K562 (cell line): ENCODE results near the gene VDAC1. TPM values are rescaled to one million over a fixed set of nuclear protein-coding genes. Genes with fewer than 3 reads are reported as not detected.

Experiments used
- CSDE1 ChIP-seq, 2 experiments: fragments of 450-650 bp; IDR thresholded peaks; 2 replicates each; pipeline ENCODE4 v1.6.1; 2016; ENCODE audit warnings: mild to moderate bottlenecking in 1 of 2
- HCFC1 ChIP-seq: IDR thresholded peaks from 2 replicates; pipeline ENCODE4 v1.6.1; 2012; ENCODE audit warnings: low read depth, low read length, improper control_type of control experiment
- MBD2 ChIP-seq: sonication (generic); IDR thresholded peaks from 2 replicates; pipeline ENCODE4 v1.6.1; 2016; ENCODE audit warnings: low read depth, borderline replicate concordance
- MTA3 ChIP-seq: fragments of 450-650 bp; formaldehyde crosslinking; IDR thresholded peaks from 2 replicates; pipeline ENCODE4 v1.6.1; 2017; ENCODE audit warnings: mild to moderate bottlenecking, borderline replicate concordance
- MYC ChIP-seq, 2 experiments: fragments of 250-450 bp in 1 of 2; sonication (Bioruptor Pico) in 1 of 2; IDR thresholded peaks; 2 replicates each; pipeline versions ENCODE4 v1.5.1 to v1.6.1; 2012 to 2021; ENCODE audit warnings: low read depth in 2 of 2, borderline replicate concordance in 1 of 2, improper control_type of control experiment in 1 of 2, low read length in 1 of 2, mild to moderate bottlenecking in 1 of 2, moderate library complexity in 1 of 2
- OTX1 ChIP-seq: fragments of 450-650 bp; formaldehyde crosslinking; IDR thresholded peaks from 2 replicates; pipeline ENCODE4 v1.4.0; 2022; ENCODE audit warnings: mild to moderate bottlenecking
- STAG1 ChIP-seq: sonication (generic); formaldehyde crosslinking; IDR thresholded peaks from 2 replicates; pipeline ENCODE4 v1.5.0; 2020; ENCODE audit warnings: missing genetic modification reagents, borderline replicate concordance
- STAT5A ChIP-seq: IDR thresholded peaks from 2 replicates; pipeline ENCODE4 v1.6.1; 2012; ENCODE audit warnings: low read length, inconsistent platforms, borderline replicate concordance
- TBL1XR1 ChIP-seq, 2 experiments: IDR thresholded peaks; 2 replicates each; pipeline ENCODE4 v1.6.1; 2012; ENCODE audit warnings: improper control_type of control experiment in 2 of 2, low read length in 2 of 2, mild to moderate bottlenecking in 1 of 2
- TRIM28 ChIP-seq: fragments of 450-650 bp; IDR thresholded peaks from 2 replicates; pipeline ENCODE4 v1.6.1; 2017
- ZBTB17 ChIP-seq: fragments of 450-650 bp; formaldehyde crosslinking; IDR thresholded peaks from 2 replicates; pipeline ENCODE4 v1.4.0; 2020; ENCODE audit warnings: mild to moderate bottlenecking
- ZBTB26 ChIP-seq: fragments of 450-650 bp; formaldehyde crosslinking; IDR thresholded peaks from 2 replicates; pipeline ENCODE4 v1.4.0; 2022; ENCODE audit warnings: missing genetic modification characterization
- ZFP36 ChIP-seq: fragments of 150-350 bp; IDR thresholded peaks from 2 replicates; pipeline ENCODE4 v1.6.1; 2018; ENCODE audit warnings: low read length, low read depth; ENCODE audit not compliant: partially characterized antibody
- ZNF764 ChIP-seq: fragments of 250-450 bp; sonication (Bioruptor Pico); IDR thresholded peaks from 2 replicates; pipeline ENCODE4 v1.4.0; 2020; ENCODE audit warnings: low read depth, mild to moderate bottlenecking, moderate library complexity
- polyA plus RNA-seq, 8 experiments: library from polyadenylated mRNA; depleted of rRNA in 4 of 8; stranded (reverse) in 5 of 8; unstranded in 3 of 8; fragments of >200 nt; fragmentation: Nextera tagmentation in 2 of 8; fragmentation: Illumina TruSeq in 1 of 8; extraction: Ambion mirVana in 2 of 8; extraction: Trizol in 1 of 8; gene quantifications; 2 replicates each; pipeline versions ENCODE4 v1.2.1 to v1.2.3, GENCODE V29; 2011 to 2014; ENCODE audit warnings: inconsistent platforms in 1 of 8, missing spikeins in 1 of 8
- total RNA-seq, 7 experiments: library from RNA; depleted of rRNA in 6 of 7; stranded (reverse); fragments of >200 nt in 6 of 7; fragmentation: Illumina TruSeq in 2 of 7; extraction: Trizol in 2 of 7; gene quantifications; 2 replicates each; pipeline versions ENCODE4 v1.2.1 to v1.2.3, GENCODE V29; 2011 to 2021; ENCODE audit warnings: low replicate concordance in 1 of 7
- TF ChIP-seq, protein P1 (sequence below): fragments of 450-650 bp; formaldehyde crosslinking; IDR thresholded peaks from 2 replicates; pipeline ENCODE4 v1.4.0; 2020; ENCODE audit warnings: mild to moderate bottlenecking, moderate library complexity
- TF ChIP-seq, protein P2 (sequence below), 2 experiments: fragments of 450-650 bp; conservative IDR thresholded peaks; 2 replicates each; pipeline ENCODE4 v1.6.1; 2017; ENCODE audit warnings: mild to moderate bottlenecking in 2 of 2, moderate library complexity in 2 of 2
- TF ChIP-seq, protein P3 (sequence below): IDR thresholded peaks from 3 replicates; pipeline ENCODE4 v1.6.1; 2011; ENCODE audit warnings: borderline replicate concordance, mild to moderate bottlenecking, moderate library complexity; ENCODE audit not compliant: insufficient read length; ENCODE audit errors: extremely low read depth
- TF ChIP-seq, protein P4 (sequence below): sonication (generic); formaldehyde crosslinking; IDR thresholded peaks from 2 replicates; pipeline ENCODE4 v1.8.0; 2022; ENCODE audit warnings: mild to moderate bottlenecking, low read depth, missing genetic modification reagents

Gene VDAC1
- total and polyA plus RNA-seq, 9 of the 15 experiments (the other 6 are each of a cell fraction or from before 2014, with no cell fraction given): 168 to 366 (median 293) TPM

DNA sequence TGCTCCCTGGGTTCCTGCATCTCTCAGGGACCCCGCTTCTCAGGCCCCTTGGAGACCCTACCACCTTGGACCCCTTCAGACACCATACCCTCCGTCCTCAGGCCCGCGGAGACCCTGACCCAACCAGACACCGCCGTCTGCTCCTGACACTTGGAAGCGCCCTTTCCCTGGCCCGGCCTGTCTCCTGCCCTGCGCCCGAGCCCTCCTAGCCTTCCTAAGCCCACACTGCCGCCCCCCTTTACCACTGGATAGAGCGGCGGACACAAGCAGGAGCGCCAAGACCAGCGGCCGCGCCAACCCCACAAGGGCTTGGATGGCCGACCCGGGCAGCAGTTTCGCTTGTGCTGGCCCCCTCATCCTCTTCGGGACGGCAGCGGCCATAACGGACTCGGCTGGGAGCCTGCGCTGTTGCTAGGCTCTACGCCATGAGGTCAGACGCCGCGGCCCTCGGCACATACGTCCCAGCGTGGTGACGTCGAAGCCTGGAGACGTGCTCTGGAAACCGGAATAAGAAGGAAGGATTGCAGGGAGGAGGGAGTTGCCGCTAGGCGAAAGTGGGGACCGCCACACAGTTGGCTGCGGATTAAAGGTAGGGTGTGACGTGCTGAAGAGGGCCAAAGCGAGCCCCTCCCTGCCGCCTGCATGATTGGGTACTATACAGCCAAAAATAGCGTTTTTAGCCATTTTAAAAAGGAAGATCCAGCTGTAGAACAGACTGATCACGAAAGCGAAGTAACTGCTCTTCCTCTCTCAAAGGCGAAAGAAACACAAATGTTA is 36.4 kb downstream of the VDAC1 start, which contains the start of gene C5orf15 (continued):
- TF ChIP-seq, protein P1, sequence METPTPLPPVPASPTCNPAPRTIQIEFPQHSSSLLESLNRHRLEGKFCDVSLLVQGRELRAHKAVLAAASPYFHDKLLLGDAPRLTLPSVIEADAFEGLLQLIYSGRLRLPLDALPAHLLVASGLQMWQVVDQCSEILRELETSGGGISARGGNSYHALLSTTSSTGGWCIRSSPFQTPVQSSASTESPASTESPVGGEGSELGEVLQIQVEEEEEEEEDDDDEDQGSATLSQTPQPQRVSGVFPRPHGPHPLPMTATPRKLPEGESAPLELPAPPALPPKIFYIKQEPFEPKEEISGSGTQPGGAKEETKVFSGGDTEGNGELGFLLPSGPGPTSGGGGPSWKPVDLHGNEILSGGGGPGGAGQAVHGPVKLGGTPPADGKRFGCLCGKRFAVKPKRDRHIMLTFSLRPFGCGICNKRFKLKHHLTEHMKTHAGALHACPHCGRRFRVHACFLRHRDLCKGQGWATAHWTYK (CRISPR knock-in tag): peak; percentile 77; the same call in 1 of the 2 replicates
- TF ChIP-seq CSDE1 (IDR thresholded peaks at IDR 0.05): peak in 1 of 2 experiments; percentile 49; a peak in 1 of 4 replicates
- peak; percentile 21; the same call in 1 of the 2 replicates for TF ChIP-seq ZBTB17
- peak; percentile 19; the same call in 1 of the 2 replicates for TF ChIP-seq STAG1 (CRISPR knock-in tag)
- no peak for TF ChIP-seq OTX1 (CRISPR knock-in tag)
- no peak for TF ChIP-seq ZBTB26 (CRISPR knock-in tag)
- TF ChIP-seq ZFP36: peak; percentile 35
- no peak for TF ChIP-seq STAT5A
- TF ChIP-seq, protein P2, sequence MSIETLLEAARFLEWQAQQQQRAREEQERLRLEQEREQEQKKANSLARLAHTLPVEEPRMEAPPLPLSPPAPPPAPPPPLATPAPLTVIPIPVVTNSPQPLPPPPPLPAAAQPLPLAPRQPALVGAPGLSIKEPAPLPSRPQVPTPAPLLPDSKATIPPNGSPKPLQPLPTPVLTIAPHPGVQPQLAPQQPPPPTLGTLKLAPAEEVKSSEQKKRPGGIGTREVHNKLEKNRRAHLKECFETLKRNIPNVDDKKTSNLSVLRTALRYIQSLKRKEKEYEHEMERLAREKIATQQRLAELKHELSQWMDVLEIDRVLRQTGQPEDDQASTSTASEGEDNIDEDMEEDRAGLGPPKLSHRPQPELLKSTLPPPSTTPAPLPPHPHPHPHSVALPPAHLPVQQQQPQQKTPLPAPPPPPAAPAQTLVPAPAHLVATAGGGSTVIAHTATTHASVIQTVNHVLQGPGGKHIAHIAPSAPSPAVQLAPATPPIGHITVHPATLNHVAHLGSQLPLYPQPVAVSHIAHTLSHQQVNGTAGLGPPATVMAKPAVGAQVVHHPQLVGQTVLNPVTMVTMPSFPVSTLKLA (conservative IDR thresholded peaks at IDR 0.05): peak; percentile 84 to 90
- TF ChIP-seq, protein P3, sequence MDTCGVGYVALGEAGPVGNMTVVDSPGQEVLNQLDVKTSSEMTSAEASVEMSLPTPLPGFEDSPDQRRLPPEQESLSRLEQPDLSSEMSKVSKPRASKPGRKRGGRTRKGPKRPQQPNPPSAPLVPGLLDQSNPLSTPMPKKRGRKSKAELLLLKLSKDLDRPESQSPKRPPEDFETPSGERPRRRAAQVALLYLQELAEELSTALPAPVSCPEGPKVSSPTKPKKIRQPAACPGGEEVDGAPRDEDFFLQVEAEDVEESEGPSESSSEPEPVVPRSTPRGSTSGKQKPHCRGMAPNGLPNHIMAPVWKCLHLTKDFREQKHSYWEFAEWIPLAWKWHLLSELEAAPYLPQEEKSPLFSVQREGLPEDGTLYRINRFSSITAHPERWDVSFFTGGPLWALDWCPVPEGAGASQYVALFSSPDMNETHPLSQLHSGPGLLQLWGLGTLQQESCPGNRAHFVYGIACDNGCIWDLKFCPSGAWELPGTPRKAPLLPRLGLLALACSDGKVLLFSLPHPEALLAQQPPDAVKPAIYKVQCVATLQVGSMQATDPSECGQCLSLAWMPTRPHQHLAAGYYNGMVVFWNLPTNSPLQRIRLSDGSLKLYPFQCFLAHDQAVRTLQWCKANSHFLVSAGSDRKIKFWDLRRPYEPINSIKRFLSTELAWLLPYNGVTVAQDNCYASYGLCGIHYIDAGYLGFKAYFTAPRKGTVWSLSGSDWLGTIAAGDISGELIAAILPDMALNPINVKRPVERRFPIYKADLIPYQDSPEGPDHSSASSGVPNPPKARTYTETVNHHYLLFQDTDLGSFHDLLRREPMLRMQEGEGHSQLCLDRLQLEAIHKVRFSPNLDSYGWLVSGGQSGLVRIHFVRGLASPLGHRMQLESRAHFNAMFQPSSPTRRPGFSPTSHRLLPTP: no peak
- TF ChIP-seq, protein P4, sequence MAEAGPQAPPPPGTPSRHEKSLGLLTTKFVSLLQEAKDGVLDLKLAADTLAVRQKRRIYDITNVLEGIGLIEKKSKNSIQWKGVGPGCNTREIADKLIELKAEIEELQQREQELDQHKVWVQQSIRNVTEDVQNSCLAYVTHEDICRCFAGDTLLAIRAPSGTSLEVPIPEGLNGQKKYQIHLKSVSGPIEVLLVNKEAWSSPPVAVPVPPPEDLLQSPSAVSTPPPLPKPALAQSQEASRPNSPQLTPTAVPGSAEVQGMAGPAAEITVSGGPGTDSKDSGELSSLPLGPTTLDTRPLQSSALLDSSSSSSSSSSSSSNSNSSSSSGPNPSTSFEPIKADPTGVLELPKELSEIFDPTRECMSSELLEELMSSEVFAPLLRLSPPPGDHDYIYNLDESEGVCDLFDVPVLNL: no peak
- peak in 1 of 2 experiments; percentile 51; a peak in 1 of 4 replicates for TF ChIP-seq TBL1XR1 (IDR thresholded peaks at IDR 0.05; ENCODE audit: low read length in 2 of 2)
- TF ChIP-seq MTA3: peak; percentile 85; the same call in 1 of the 2 replicates
- TF ChIP-seq MBD2: peak; percentile 55; the same call in 1 of the 2 replicates
- peak; percentile 83 for TF ChIP-seq MYC (IDR thresholded peaks at IDR 0.05; ENCODE audit: low read depth, low read length)
- TF ChIP-seq MYC (CRISPR knock-in tag; IDR thresholded peaks at IDR 0.05; ENCODE audit: borderline replicate concordance, low read depth): 0 out of 2 replicates have a peak, but pooled peaks have one; percentile 24
- no peak for TF ChIP-seq ZNF764 (CRISPR knock-in tag)
- TF ChIP-seq TRIM28: 0 out of 2 replicates have a peak, but pooled peaks have one; percentile 17
- peak; percentile 69 for TF ChIP-seq HCFC1
